HG03066 (cell line): ENCODE data around the gene GSC2.

ENCODE experiments used
- ATAC-seq: cut with Tn5 transposase; IDR thresholded peaks from one replicate; pipeline ENCODE4 v1.9.1; 2021; ENCODE audit warnings: low read depth; ENCODE audit not compliant: unreplicated experiment

The GSC2 gene

DNA sequence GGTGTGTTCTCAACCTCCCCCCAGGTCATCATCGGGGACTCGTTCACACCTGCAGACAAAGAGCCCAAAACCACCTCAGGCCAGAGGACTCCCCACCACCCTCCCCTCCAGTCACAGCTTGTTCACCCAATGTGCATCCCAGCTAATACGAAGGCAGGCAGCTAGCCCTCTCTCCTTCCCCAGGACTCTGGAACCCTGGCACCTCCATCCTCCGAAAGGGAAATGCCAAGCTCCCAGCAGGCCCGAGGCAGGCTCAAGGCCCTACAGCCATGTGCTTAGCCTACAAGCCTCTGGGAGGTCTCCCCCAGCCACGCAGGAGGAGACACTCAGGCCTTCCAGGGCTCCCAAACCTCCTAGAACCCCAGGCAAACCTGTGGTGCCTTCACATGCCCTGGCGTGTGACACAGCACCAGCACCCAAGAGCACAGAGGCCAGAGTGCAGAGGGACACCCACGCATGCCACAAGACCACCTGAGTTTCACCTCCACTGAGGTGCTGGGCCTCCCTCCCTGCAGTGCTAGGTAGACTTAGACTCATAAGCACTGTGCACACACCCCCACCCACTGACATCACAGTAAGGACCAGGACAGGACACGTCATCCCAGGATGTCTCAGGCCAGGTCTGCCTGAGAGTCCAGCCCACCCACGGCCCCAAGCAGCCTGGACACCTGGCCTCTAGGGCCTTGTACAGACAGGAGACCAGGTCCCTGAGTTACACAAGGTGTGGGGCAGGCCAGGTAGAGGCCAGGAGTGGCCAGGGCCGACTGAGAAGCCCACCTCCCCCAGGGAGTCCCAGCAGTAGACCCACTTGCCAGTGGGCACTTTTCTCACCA, 12.5 kb downstream of the GSC2 start:
- ATAC-seq = no peak

DNA sequence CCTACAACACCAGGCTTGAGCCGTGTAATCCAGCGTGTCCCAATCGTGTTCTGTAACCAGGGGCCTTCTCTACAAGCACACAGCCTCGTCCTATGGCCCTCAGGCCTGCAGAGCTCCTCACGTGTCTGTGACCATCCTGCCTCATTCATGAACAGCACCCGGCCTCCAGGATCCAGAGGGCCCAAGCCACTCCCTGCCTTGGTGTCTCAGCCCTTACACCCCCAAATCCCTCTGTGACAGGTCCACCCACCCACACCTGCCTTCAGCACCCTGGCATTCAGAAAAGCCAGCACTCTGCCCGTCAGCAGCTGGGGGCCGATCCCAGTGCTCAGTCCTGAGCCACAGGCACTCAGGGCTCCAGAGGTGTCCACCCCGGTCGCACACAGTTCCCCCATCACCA, 13.2 kb downstream of the GSC2 start:
- no peak for ATAC-seq

DNA sequence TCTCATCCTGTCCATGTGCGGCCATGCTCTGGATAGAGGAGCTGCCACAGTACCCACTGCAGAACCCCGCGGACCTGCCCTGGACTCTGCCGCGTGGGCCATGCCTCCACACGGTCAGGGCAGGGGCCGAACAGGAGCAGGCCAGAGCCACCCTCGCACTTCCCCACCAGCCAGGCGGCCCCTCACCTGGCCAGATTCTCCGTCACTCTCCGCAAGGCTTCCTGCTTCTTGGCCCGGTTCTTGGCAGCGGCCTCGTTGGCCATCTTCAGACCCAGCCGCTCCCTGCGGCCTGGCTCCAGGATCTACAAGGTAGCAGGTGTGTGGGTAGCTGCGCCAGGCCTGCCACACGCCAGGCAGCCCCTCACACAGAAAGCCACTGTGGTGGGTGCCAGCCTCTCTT, 15.2 kb downstream of the GSC2 start:
- no peak for ATAC-seq

DNA sequence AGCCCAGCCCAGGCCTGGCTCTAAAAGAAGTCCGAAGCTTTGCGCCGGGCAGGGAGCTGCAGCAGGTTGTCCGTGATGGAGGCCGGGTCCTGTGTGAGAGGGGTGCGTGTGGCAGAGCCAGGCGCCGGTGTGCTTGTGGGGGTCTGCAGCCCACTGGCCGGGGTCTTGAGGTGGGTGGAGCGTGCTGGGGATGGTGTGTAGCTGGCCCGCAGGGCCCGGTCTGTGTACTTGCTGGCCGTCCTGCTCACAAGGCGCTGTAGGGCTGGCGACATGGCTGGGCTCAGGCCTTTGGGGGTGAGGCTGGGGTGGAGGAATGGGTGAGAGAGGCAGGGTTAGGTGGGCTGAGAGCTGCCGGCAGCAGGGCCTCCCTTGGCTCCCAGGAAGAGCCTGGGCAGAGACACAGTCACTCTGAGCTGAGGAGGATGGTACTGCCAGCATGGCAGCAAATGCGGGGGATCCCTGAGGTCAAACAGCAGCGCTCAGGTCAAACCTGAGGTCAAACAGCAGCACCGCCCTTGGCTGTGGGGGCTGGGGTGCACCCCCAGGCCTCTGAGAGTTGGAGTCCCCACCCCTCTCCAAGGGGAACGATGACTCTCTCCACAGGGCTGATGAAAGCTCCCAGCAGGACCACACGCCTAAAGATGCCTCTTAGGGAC, 15.8 kb downstream of the GSC2 start:
- no peak for ATAC-seq

DNA sequence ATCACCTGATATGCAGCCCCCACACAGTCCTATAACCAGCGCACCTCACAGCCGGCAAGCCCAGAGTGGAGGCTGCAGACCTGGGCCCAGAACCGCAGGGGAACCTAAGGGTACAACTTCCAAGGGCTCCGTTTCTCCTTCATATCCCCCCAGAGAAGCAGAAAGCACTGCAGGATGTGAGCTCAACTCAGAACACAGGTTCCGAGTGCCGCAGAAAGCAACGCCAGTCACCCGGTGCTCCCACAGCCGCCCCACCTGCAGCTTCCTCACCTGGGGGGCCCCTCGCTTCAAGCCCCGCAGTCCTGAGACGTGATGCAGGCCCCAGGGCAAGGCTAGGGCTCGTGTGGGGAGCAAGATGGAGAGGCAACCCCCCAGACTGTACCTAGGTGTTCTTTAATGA, 16.5 kb downstream of the GSC2 start:
- ATAC-seq = no peak

DNA sequence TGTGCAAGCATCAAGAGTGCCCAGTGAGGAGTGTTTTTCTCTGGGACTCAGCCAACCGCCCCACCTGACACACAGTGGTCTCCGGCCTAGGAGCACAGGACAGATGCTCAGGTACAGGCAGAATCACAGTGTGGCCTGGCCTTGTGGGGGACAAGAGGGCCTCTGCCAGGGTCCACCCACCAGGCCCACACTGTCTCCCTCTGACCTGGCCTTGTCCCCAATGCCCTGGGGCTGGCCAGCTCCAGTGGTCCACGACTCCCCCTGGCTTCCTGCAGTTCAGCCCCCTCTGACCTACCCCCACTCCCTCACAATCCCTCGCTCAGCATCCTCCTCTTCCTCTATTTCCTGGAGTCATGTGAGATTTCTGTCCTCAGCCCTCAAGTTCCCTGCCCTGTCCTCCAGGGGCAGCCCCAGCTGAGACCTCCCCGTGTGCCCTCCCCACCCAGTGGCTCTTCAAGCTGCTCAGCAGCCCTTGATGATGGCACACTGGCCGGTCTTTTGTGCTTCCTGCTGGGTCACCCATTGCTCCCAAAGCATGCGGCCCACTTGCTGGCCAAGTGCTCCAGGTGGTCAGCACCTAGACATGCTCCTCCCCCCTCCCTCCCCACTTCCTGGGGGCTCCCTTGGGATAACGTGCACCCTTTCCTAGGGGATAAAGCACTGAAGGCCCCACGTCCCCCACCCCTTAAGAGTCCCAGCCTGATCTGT, 17.2 kb downstream of the GSC2 start:
- no peak for ATAC-seq

DNA sequence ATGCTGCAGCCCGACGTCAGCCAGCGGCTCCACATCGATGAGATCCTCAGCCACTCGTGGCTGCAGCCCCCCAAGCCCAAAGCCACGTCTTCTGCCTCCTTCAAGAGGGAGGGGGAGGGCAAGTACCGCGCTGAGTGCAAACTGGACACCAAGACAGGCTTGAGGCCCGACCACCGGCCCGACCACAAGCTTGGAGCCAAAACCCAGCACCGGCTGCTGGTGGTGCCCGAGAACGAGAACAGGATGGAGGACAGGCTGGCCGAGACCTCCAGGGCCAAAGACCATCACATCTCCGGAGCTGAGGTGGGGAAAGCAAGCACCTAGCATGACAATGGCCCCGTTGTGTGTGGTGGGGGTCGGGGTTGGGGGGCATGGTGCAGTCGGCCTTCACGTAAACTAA, 17.9 kb downstream of the GSC2 start:
- no peak for ATAC-seq

DNA sequence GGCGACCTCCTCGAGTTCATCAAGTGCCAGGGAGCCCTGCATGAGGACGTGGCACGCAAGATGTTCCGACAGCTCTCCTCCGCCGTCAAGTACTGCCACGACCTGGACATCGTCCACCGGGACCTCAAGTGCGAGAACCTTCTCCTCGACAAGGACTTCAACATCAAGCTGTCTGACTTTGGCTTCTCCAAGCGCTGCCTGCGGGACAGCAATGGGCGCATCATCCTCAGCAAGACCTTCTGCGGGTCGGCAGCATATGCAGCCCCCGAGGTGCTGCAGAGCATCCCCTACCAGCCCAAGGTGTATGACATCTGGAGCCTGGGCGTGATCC, 18.4 kb downstream of the GSC2 start:
- no peak for ATAC-seq

DNA sequence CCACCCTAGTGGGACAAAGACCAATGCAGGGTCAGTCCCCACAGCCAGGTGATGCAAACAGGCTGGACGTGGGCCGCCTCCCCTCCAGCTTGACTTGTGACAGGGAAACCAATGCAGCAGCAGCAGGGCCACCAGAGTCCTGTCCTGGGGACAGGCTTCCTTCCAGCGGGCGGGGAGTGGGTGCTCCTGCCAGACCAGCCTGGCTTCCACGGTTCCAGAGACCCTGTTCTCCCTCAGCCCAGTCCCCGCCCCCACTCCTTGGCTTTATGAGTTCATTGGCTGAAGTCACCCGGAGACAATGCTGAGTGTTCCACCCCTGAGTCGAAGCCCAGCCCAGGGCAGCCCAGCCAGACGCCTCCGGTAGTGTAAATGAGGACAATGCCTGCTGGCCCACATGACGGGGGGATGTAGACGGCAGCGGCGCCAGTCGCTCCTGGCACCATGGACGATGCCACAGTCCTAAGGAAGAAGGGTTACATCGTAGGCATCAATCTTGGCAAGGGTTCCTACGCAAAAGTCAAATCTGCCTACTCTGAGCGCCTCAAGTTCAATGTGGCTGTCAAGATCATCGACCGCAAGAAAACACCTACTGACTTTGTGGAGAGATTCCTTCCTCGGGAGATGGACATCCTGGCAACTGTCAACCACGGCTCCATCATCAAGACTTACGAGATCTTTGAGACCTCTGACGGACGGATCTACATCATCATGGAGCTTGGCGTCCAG, 19.0 kb downstream of the GSC2 start, which contains the start of gene TSSK2:
Gene TSSK2, plus strand, starts transcription at position 350 of the 726 bp plus-strand sequence. Its CDS starts 92 bp downstream, at position 442.
- ATAC-seq = no peak

DNA sequence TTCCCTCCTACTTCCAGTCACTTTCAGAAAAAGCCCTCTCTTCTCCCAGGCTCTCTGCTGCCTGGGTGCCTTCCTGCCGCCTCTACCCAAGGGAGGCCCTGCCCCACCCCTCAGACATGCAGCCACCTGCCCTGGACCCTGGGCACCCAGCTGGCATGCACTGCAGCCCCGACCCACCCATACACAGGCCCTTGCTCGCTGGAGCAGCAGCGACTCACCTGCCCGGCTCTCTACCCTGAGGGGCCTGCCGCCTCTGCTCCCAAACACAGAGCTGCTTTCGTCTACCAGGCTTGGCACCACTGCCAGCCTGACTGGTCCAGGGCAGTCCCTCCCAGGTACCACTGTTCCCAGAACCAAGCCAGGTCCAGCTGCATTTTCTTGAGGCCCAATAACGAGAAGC, 20.2 kb downstream of the GSC2 start:
- no peak for ATAC-seq

DNA sequence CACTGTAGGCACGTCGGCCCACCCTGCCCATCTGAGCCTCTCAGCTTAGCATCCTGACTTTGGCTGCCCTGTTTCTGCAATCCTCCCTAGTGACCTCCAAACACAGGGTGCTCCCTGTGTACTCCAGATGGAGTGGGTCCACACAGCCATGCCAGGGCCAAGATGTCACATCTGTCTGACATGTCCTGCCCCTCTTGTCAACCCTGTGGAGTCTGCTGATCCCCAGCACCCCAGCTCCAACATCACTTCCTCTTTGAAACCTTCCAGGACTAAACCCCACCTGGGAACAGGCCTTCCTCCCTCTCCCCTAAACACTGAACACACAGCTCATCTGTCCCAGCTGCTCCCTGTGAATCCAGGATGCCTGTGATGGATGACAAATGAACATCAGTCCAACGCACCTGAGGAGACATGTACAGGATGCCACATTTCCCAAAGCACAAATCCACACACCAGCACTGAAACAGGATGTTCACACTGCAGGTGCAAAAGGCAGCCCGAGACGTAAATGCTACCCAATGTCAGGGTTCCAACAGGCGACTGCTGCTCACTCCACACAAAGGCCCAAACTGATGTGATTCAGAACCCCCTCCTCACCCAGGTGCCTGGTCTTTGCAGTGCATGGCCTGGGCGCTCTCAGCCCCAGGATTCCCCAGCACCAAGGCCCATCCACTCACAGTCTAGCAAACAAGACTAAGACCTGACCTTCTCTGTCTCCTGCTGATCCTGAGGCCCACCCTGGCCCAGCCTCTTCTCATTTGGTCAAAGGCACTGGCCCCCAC, 21.0 kb downstream of the GSC2 start:
- ATAC-seq = no peak

DNA sequence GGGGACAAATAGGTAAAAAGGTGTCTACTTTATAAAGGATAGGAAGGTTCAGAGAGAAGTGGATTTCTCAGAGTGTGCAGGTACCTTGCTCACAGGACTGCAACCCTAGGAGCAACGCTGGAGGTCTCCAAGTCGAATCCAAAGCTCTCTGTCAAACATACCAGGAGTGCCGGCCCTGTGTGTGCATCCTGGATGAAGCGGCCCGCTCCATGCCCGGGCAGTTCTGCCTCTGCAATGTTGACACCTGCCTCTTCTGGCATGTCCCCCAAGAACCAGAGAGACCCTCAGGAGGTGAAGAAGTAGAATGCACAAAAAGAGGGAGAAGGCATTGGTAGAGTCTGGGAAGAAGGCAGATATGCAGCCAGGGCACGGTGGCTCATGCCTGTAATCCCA, 22.1 kb downstream of the GSC2 start:
- ATAC-seq = no peak

DNA sequence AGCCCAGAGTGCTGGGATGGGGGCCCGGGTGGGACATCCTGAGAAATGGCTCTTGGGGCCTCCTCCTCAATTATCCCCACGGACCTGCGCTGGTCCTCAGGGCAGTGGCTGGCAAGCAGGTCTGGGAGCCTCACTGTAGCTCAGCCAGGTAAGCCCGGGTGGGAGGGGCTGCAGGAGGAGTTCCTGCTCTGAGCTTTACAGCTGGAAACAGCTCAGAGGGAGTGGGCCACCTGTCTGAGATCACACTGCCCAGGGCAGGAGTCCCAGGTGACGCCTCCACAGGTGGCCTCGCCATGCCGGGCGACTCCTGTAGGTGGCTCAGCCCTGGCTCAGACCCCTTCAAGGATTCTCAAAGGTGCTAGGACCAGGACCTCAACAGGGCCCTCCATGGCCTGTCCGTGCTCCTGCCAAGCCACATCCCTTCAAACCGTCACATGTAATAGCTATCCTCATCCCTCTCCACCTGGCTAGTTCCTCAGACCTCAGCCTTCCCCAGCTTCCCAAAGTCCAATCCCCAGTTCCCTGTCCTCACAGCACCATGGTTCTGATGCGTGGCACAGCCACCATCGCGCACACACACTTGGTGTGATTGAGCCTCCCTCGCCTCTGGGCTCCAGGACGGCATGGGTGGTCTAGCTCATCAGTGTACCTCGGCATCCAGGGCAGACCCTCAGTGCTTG, 22.6 kb downstream of the GSC2 start:
- ATAC-seq = no peak

DNA sequence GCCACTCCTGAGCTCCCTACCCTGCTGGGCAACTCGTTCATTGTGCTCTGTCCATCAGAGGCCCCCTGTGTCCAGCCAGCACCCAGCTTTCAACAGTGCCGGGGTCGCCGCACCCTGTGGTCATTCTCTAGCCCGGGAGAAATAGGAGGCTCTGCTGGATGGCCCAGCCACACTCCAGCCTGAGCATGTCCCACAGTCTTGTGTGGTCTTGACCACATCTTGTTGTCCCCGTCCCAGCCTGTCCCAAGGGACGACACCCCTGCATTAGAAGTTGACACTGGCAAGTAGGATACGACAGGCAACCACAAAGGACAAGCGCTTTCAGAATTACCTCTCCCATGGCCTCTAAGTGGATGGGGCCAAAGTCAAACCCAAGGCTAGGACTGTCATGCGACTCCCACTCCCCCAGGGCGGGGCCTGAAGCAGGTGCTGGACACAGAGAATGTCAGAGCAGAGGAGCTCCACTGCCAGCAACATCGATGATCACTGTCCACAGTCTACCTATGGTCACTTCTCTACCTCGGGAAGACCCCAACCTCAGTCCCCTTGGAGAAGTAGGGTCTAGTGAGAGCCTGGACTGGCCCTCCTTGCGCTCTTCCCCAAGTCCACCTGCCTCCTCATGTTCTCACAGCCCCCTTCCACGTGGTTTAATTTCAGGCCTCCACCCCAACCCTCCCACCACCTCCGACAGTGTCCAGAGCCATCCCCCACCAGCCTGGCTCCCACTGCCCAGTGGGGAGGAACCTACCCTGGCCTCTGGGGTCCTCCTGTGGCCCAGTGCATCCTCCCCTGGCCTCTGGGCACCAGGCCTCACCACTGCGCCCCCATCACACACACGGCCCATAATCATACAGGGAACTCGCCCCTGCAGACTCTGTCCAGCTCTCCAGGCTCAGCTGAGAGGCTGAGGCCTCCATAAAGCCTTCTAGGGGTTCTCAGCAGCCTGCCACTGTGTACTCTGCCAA, 23.5 kb downstream of the GSC2 start:
- no peak for ATAC-seq

DNA sequence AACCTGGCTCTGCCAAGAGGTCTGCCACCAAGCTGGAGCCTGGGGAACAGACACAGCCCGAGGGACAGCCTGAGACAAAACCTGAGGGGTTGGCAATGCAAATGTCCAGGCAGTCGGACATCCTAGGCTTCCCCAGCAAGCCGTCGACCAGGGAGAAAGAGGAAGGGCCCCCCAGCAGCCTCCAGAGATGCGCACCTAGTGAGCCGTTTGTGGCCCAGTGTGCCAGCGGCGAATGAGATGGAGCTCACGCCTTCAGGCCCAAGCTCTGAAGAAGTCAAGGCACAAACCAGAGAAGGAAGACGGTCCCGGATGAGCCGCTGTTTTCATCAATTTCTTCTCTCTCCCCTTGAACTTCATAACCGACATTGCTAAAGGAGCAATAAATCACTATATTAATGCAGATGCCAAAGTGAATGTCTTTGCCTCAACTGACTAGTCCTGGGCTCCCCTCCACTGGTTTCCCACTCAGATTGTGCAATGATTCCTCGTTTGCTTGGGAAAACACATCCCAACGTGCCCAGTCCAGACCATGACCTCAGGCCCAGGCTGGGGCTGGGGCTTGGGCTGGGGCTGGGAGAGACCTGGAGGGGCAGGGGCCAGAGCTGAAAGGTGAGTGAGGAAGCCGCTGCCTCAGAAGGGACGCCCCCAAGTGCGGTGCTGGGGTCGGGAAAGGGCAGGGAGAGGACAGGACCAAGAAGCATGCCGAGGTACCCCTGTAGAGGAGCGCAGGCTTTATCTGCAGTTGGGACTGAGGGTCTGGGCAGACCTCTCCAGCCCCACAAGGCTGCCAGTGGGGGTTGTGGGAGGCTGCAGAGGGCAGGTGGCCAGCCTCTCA, 24.4 kb downstream of the GSC2 start:
- no peak for ATAC-seq

DNA sequence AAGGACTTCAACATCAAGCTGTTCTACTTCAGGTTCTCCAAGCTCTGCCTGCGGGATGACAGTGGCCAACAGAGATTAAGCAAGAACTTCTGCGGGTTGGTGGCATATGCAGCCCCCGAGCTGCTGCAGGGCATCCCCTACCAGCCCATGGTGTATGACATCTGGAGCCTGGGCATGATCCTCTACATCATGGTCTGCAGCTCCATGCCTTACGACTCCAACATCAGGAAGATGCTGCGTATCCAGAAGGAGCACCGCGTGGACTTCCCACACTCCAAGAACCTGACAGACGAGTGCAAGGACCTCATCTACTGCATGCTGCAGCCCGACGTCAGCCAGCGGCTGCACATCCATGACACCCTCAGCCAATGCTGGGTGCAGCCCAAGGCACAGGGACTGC, 25.1 kb downstream of the GSC2 start:
- no peak for ATAC-seq

DNA sequence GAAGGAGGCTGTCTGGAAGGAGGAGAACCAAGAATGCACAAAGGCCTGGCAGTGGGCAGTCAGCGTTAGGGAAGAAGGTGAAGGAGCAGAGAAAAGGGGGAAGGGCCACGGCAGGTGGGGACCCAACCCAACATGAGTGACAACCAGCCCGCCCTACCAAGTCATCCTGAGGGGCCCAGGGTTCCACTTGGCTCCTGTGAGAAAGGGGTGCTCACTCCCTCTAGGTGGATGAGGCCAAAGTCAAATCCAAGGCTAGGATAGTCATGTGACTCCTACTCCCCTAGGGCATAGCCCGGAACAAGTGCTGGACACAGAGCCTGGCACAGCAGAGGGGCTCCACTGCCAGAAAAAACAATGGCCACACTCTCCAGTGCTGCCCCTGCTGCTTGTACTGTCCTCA, 25.7 kb downstream of the GSC2 start:
- ATAC-seq = no peak

DNA sequence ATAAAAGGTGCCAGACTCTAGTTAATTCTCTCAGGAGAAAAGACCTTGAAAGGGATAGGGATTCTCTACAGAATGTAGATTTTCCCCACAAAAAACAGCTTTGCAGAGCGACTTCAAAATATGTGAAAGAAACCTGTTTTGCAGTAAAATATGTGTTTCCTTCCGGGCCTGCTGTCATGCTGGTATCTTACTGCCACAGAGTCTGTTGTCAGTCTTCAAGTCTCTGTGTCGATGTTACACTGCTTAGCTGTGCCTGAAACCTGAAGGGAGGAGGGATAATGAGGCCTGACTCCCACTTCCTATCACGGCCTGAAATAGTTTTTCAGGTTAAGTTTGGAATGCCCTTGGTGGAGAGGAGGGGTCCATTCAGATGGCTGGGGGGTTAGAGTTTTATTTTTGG, 26.2 kb downstream of the GSC2 start:
- no peak for ATAC-seq
